Hematopoietic multipotent progenitor cell treated with erythropoietin and hydrocortisone succinate and interleukin-3 and kit ligand, for 4 days (in vitro differentiated cells): ENCODE results near the gene RNF213.
"Not testable (repeated sequence)": the region's sequence is repeated elsewhere in the genome, so short reads cannot be mapped to it uniquely, and the experiment has no call there.

ENCODE experiments used
- DNase-seq: peaks from one replicate; pipeline ENCODE4 v3.0.0-alpha.2; 2015

RNF213 gene

DNA sequence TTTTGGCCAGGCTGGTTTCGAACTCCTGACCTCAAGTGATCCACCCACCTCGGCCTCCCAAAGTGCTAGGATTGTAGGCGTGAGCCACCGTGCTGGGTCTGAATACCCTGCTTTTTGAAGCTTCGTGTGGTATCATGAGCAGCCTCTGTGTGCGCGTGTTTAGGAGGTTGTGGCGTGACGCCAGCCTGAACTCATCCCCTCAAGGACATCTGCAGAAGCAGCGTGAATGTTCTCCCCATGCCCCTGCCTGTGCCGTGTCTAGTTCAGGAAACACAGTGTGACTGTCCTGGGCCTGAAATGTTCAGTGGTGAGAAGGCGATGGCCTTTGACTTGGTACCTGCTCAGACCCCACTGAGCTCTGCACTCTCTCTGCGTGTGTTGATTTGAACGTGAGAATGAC is 35.6 kb downstream of the RNF213 start:
- no peak for DNase-seq

DNA sequence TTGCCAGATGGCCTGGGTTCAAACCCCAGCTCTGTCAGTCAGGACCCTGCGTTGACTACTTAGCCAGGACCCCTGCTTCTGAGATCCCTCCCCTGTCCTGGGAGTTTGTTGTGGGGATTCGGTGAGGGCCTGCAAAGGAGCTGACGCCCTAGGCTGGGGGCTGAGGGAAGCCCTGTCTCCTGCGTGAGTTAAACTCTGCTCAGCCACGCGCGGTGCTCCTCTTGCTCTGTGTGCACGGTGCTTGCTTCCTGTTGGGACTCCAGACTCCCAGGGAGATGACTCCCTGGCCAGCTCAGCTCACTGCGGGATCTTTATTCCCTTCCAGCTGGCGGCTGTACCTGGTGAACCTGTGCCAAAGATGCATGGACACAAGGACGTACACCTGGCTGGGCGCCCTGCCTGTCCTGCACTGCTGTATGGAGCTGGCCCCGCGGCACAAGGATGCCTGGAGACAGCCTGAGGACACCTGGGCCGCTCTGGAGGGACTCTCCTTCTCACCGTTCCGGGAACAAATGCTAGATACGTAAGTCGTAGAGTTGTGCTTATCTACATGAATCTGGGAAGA is 37.4 kb downstream of the RNF213 start:
- no peak for DNase-seq

DNA sequence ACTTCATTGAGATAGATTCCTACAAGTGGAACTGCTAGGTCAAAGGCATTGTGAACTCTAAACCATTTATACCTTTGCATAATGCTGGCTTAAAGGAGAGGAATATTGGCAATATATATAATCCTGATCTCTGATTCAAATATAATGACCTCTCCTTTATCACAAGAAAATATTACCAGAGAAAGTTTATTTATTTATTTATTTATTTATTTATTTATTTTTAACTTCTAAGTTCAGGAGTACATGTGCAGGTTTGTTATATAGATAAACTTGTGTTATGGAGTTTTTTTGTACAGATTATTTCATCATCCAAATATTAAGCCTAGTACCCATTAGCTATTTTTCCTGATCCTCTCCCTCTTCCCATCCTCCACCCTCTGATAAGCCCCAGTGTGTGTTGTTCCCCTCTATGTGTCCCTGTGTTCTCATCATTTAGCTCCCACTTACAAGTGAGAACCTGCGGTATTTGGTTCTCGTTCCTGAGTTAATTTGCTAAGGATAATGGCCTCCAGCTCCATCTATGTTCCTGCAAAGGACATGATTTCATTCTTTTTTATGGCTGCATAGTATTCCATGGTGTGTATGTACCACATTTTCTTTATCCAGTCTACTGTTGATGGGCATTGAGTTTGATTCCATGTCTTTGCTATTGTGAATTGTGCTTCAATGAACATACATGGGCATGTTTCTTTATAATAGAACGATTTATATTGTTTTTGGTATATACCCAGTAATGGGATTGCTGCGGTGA is 38.9 kb downstream of the RNF213 start:
- not testable (repeated sequence) for DNase-seq

DNA sequence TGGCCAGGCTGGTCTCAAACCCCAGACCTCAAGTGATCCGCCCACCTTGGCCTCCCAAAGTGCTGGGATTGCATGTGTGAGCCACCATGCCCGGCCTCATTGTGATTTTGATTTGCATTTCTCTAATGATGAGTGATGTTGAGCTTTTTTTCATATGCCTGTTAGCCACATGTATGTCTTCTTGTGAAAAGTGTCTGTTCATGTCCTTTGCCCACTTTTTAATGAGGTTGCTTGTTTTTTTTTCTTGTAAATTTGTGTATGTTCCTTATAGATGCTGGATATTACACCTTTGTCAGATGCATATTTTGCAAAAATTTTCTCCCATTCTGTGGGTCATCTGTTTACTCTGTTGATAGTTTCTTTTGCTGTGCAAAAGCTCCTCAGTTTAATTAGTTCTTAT is 40.1 kb downstream of the RNF213 start:
- not testable (repeated sequence) for DNase-seq

DNA sequence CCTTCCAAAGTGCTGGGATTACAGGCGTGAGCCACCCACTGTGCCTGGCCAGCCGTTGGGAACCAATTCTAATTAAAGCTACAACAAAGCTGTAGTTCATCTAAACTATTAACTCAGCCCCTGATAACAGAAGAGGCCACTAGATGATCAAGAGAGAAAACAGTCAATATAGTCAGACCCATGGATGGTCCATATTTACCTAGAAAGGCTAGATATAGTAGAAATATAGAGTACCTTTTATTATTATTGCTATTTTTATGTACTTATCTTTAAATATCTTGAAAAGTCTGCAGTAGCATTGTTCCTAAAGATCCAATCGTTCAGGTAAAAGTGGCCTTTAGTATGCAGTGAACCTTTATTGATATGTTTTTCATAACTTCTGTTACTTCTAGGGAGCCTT is 43.2 kb downstream of the RNF213 start:
- no peak for DNase-seq

DNA sequence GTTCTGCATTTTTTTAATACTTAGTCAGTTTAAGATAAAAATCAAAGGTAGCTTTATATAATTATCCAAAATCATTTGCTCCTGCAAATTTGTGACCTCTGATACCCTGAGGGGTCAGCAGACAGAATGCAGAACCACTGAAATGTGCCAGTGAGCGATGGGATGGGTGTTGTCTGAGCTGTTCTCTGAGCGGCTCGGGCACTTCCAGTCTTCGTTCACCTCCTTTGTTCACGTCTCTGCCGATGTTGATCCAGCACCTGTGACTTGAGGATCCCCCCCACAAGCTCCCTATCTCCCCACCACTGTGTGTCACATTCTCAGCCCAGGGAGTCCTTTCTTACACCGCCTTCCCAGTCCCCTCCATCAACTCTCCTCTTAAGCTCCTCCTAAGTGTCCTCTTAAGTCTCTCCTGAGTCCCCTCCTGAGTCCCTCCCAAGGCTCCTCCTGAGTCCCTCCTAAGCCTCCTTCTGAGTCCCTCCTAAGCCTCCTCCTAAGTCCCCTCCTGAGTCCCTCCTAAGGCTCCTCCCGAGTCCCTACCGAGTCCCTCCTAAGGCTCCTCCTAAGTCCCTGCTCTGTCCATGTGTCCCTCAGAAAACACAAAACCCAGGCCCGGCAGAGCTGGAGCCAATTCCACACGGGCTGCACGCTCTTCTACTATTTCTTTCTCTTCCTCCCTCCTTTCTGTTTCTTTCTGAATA is 47.5 kb downstream of the RNF213 start:
- DNase-seq, result no peak

DNA sequence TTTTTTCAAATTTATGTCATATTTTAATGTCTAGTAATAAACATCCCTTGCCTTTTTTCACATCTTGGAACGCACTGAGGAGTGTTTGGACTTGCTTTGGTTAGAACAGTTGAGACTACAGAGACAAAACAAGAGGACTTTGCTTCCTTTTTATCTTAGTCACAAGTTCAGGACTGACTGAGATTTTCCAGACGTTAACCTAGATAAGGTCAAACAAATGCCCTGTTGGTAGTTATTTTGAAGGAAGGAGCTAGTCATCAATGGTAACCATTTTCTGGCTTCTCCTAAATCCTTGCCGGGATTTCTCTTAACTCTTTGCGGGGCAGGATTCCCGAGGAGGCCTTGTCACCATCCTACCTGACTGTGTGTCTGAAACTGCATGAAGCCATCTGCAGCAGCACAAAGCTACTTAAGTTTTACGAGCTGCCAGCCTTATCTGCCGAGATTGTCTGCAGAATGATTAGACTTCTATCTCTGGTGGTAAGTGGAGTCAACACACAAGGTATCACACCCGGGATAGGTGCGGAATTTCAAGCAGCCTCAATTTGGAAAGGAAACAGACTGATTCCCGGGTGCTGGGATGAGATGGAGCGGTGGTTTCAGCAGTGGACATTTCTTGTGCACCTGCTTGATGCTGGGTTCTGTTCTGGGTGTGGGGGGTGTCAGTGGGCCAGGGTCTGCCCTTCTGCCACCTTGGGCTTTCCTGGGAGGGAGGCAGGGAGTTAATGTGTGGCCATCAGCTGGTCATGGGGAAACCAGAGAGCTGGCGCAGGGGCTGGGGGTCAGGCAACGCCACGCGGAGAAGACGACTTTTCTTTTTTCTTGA is 48.3 kb downstream of the RNF213 start:
- DNase-seq, result no peak

DNA sequence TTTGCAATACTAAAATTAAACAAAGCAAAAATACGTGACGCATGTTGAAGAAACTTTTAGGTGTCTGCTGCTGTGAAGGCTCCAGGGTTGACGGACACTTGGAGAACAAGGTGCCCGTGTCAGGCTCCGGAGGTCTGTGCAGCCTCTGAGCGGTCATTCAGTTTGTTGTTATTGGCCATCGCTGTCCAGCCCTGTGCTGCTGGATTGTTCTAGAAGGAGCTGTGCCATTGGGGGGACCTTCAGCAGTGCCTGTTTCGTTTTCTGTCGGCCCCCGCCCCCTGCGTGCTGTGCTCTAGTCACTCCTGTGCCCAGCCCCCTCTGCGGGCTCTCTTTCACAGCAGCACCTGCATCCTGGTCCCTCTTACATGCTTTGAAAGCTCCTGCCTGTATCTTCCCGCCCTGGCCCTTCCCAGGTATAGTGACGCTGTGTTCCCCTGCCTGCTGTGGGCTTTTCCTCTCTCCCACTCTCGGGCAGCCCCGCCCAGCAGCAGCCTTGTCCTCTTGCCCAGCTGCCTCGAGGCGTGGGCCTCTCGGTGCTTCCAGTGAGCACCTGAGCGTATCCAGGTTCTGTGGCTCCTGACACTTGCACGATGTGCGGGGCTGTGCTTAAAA is 50.7 kb downstream of the RNF213 start:
- no peak for DNase-seq

DNA sequence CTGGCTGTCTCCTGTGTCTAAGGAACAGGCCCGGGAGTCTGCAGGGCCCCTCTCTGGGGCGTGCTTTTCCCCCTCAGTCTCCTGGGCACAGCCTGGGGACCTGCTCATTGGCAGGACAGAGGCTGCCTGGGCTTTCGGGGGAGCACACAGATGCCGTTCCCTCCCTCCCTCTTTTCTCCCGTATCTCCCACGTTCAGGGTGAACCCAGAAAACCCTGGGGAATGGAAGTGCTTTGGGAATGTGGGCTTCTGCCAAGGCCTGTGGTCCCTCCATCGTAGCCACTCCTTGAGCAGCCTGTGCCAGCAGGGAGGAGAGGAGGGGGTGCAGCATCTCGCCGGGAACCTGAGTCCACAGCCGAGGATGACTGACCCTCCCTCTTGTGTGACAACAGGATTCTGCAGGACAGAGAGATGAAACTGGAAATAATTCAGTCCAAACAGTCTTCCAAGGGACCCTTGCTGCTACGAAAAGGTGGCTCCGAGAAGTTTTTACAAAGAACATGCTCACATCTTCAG is 52.0 kb downstream of the RNF213 start:
- DNase-seq, result no peak

DNA sequence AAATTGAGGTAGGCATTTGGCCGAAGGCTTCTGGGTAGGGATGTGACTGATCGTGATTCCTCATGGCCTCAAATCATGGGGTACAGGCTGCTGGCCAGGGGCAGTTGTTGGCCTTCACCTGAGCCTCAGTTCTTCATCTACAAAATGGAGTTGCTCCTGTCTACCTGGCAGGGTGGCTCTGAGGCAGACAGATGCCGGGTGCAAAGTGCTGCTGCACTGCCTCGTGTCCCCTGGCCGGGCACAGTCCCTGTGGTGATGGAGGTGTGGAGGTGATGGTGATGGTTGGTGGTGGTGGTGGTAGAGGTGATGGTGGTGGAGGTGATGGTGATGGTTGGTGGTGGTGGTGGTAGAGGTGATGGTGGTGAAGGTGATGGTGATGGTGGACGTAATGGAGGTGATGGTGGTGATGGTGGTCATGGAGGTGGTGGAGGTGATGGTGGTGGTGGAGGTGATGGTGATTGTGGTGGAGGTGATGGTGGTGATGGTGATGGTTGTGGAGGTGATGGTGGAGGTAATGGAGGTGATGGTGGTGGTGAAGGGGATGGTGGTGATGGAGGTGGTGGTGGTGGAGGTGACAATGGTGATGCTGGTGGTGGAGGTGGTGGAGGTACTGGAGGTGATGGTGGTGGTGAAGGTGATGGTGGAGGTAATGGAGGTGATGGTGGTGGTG is 52.6 kb downstream of the RNF213 start:
- no peak for DNase-seq

DNA sequence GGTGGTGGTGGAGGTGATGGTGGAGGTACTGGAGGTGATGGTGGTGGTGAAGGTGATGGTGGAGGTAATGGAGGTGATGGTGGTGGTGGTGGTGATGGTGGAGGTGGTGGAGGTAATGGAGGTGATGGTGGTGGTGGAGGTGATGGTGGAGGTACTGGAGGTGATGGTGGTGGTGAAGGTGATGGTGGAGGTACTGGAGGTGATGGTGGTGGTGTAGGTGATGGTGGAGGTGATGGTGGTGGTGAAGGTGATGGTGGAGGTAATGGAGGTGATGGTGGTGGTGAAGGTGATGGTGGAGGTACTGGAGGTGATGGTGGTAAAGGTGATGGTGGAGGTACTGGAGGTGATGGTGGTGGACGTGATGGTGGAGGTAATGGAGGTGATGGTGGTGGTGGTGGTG is 53.3 kb downstream of the RNF213 start:
- not testable (repeated sequence) for DNase-seq

DNA sequence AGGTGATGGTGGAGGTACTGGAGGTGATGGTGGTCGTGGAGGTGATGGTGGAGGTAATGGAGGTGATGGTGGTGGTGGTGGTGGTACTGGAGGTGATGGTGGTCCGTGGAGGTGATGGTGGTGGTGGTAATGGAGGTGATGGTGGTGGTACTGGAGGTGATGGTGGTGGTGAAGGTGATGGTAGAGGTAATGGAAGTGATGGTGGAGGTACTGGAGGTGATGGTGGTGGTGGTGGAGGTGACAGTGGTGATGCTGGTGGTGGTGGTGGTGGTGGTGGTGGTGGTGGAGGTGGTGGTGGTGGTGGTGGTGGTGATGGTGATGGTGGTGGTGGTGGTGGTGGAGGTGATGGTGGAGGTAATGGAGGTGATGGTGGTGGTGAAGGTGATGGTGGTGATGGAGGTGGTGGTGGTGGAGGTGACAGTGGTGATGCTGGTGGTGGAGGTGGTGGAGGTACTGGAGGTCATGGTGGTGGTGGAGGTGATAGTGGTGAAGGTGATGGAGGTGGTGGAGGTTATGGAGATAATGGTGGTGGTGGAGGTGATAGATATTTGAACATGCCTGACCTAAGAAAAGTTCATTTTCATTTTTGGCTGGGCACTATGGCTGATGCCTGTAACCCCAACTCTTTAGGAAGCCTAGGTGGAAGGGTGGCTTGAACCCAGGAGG is 55.0 kb downstream of the RNF213 start:
- DNase-seq, result no peak

DNA sequence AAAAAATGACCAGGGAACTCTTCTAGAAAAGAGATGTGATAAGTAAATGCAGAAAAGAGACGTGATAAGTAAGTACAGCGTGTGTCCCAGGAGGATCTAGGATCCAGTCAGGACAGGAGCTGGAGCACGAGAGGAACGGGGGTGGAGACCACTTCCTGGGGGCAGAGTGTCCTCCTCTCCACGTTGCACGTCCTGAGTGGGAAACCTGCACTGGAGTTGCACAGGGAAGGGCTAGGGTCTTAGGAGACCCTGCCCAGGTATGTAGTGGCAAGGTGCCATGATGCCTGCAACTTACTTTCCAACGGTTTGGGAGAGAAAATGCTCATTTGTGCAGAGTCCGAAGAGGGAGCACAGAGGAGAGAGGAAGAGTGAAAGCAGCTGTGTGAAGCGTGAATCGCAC is 55.8 kb downstream of the RNF213 start:
- no peak for DNase-seq

DNA sequence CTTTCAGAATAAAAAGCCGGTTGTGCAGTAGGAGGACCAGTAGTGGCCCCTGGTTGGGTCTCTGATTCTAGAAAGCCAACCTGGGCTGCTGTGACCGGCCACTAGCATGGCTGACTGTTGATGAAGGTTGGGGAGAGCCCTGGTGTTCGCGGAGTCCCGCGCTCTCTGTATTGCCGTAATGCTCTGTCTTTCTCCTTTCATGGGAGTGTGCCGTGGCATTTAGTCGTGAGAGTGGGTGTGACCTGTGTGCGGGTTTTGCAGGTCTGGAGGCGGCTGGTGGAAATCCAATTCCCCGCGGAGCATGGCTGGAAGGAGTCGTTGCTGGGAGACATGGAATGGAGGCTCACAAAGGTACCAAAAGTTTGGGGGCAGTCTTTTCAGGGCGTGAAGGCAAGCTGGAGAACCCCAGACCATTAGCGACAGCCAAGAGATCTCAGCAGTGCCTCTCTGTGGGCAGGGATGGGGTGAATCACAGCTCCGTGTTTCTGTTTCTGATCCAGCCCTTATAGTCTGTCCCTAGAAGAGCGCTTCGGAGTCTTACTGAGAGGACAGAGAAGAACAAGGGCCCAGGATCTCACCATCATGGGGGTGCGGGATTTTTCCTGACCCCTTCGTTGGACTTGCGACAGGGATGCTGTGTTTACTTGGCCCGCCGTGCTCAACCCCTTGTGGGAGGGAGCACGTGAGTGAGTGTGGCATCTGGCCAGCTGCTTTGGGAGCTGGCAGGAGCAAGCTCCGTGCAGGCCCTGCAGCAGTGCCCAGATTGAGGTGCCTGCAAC is 56.5 kb downstream of the RNF213 start:
- no peak for DNase-seq

DNA sequence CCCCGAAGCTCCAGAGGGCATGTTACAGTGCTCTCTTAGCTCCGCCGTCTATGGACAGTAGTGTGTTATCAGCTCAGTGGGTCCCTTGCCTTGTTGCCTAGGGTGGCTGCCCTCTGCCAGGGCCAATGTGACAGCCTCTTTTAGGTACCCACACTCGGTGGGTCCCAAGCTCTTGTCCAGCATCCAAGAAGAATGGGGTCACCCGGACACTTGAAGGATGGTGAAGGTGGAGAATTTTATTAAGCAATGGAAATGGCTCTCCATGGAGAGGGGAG is 57.0 kb downstream of the RNF213 start:
- no peak for DNase-seq

DNA sequence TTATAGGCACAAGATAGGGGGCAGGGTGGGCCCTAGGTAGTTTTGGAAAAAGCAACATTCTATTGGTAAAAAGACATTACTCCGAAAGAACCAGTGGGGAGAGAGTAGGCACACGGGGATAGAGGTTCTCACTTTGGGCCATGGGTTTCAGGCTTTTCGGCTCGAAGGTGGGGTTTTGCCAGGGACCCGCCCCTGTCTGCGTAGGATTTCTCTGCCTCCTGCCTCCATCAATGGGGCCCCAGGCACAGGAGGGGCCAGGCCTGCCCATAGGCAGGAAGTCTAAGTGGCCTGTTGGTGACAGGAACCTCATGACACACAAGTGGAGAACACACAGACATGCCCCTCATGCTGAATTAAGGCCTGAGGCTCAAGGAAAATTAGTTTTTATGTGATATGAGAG is 57.5 kb downstream of the RNF213 start:
- DNase-seq, result no peak

DNA sequence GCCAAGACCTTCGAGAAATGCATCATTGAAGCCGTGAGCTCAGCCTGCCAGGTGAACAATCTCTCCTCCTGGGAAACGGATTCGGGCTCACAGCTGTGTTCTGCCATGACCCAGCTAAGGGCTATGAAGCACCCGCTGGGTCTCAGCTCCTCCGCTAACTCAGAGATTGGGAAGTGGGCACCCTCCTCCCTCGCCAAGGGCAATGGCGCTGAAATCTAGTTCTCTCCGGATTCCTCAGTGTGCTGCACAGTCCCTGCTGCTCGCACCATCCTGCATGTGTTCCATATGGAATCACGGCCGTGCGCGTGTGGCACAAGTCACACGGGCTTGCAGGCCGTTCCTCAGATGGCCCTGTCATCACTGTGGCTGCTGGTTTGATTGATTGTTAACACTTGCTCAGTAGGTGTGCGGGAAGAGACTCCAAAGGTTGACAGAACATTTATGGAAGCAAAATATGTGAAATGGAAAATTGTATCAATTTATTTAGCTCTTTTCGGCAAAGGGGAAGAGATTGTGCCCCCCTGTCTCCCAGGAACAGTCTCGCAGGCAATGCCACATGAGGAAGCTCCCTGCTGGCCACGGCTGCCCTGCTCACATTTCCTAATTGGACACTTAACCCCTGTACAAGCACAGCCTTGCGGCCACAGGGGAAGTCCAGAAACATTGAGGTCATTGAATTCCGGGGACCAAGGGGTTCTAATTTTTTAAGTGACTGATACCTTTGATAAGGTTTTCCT is 58.8 kb downstream of the RNF213 start:
- DNase-seq, result no peak

DNA sequence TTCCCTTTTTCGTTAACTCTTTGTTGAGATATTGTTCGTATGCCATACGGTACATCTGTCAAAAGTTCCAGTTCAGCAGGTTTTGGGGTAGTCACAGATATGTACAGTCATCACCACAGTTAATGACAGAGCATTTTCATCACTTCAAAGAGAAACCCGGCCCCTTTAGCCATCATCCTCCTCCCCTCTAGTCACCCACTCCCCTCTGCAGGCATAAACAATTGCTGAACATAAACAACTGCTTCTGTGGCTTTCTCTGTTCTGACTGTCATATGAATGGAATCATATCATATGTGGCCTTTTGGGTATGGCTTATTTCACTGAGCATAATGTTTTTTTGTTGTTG is 59.3 kb downstream of the RNF213 start:
- no peak for DNase-seq

DNA sequence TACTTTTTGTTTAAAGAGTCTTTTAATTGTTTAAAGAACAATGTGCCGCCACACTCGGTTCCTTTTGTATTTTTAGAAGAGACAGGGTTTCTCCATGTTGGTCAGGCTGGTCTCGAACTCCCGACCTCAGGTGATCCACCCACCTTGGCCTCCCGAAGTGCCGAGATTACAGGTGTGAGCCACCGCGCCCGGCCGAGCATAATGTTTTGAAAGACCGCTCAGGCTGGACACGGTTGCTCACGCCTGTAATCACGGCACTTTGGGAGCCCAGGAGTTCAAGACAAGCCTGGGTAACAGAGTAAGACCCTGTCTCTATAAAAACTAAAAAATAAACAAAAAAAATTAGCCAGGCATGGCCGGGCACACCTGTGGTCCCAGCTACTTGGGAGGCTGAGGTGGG is 59.8 kb downstream of the RNF213 start:
- no peak for DNase-seq

DNA sequence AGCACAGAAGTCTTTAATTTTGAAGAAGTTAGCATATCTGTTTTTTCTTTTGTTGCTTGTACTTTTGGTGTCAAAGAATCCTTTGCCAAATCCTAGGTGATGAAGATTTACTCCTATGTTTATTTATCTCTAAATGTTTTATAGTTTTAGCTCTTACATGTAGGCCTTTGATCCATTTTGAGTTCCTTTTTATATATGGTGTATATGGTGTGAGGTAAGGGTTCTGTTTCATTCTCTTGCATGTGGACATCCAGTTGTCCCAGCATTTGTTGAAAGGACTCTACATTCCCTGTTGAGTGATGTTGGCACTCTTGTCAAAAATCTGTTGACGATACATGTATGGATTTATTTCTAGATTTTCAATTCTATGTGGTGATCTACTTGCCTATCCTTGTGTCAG is 62.2 kb downstream of the RNF213 start:
- DNase-seq, result no peak

DNA sequence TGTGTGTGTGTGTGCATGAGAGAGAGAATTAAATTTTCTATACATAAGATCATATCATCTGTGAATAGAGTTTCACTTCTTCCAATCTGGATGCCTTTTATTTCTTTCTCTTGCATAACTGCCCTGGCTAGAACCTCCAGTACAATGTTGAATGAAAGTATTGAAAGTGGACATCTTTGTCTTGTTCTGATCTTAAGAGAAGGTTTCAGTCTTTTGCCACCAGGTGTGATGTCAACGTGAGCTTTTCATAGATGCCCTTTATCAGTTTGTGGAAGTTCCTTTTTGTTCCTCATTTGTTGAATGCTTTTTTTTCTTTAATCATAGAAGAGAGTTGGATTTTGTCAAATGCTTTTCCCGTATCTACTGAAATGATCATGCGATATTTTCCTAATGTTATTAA is 63.3 kb downstream of the RNF213 start:
- DNase-seq, result no peak
